ENCODE results near the gene SH2D4B.

Gene SH2D4B

DNA sequence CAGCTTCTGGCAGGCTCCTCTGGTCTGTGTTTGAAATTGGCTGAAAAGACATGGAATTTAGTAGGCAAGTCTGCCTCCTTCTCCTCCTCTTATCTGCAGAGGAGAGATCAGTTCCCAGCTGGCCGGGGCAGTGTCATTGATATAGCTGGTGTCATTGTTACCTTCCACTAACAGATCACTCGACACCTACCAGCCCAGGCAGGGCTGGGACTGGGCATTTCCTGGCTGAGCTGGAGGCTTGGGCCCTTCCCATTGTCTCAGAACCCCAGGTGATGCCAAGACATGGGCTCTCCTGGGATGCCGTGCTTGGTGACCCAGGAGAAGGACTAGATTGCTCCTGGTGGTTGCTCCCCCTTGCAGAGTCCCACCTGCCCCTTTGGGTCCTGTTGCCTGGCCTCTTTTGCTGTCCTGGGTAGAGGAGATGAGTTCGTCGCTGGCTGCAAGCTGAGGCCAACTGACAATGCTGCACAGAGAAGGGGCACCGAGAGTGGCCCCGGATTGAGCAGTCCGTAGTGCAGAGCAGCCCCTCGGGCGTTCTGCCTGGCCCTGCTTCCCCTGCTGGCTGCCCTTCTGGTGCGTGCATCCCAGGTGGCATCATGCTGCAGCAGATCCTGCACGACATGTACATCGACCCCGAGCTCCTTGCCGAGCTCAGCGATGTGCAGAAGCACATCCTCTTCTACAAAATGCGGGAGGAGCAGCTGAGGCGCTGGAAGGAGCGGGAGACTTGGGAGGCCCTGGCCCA, at the start of gene SH2D4B:
SH2D4B (plus strand) TSS at position 167 of the 745 bp plus-strand sequence; CDS start at position 597, 430 bp downstream.
- no peak within 1 kb of the TSS for H3K27ac ChIP-seq (ENCODE audit: poor library complexity, severe bottlenecking)
- H3K36me3 ChIP-seq (ENCODE audit: low read depth) = no peaks in the 10 kb centered on the region
- H3K9me3 ChIP-seq (ENCODE audit: severe bottlenecking) = no peaks in the 10 kb centered on the region
- H3K4me3 ChIP-seq (ENCODE audit: severe bottlenecking) = no peak within 1 kb of the TSS
- no peak for ATAC-seq (ENCODE audit: low read depth)
- no peak for DNase-seq (ENCODE audit: low spot score)
- peaks cover 21% of the 10 kb centered on the region for H3K4me1 ChIP-seq (ENCODE audit: insufficient read depth, poor library complexity, severe bottlenecking)
- H3K27me3 ChIP-seq (ENCODE audit: insufficient read depth, poor library complexity, severe bottlenecking) = no peaks in the 10 kb centered on the region
- TF ChIP-seq, protein P1, sequence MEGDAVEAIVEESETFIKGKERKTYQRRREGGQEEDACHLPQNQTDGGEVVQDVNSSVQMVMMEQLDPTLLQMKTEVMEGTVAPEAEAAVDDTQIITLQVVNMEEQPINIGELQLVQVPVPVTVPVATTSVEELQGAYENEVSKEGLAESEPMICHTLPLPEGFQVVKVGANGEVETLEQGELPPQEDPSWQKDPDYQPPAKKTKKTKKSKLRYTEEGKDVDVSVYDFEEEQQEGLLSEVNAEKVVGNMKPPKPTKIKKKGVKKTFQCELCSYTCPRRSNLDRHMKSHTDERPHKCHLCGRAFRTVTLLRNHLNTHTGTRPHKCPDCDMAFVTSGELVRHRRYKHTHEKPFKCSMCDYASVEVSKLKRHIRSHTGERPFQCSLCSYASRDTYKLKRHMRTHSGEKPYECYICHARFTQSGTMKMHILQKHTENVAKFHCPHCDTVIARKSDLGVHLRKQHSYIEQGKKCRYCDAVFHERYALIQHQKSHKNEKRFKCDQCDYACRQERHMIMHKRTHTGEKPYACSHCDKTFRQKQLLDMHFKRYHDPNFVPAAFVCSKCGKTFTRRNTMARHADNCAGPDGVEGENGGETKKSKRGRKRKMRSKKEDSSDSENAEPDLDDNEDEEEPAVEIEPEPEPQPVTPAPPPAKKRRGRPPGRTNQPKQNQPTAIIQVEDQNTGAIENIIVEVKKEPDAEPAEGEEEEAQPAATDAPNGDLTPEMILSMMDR (IDR thresholded peaks at IDR 0.05; ENCODE audit: poor library complexity, severe bottlenecking) = no peak

- no peaks in the 10 kb centered on the region for H3K27me3 ChIP-seq (ENCODE audit: insufficient read depth, poor library complexity, severe bottlenecking)
- DNase-seq (ENCODE audit: low spot score) (no peak), ATAC-seq (ENCODE audit: low read depth) (peak; percentile 32; the same call in 1 of the 3 replicates)
- no peaks in the 10 kb centered on the region for H3K9me3 ChIP-seq (ENCODE audit: severe bottlenecking)
- peaks cover 32% of the 10 kb centered on the region for H3K4me1 ChIP-seq (ENCODE audit: insufficient read depth, poor library complexity, severe bottlenecking)
- no peak overlapping the region for H3K4me3 ChIP-seq (ENCODE audit: severe bottlenecking)
- TF ChIP-seq, protein P1 (IDR thresholded peaks at IDR 0.05; ENCODE audit: poor library complexity, severe bottlenecking) = no peak
- H3K27ac ChIP-seq (ENCODE audit: poor library complexity, severe bottlenecking) = peak overlapping the region; percentile 33
- peaks cover 56% of the 10 kb centered on the region for H3K36me3 ChIP-seq (ENCODE audit: low read depth)
Observed at GRCh38 chr10:80488539-80489066, 49.1 kb upstream of the SH2D4B start.

DNA sequence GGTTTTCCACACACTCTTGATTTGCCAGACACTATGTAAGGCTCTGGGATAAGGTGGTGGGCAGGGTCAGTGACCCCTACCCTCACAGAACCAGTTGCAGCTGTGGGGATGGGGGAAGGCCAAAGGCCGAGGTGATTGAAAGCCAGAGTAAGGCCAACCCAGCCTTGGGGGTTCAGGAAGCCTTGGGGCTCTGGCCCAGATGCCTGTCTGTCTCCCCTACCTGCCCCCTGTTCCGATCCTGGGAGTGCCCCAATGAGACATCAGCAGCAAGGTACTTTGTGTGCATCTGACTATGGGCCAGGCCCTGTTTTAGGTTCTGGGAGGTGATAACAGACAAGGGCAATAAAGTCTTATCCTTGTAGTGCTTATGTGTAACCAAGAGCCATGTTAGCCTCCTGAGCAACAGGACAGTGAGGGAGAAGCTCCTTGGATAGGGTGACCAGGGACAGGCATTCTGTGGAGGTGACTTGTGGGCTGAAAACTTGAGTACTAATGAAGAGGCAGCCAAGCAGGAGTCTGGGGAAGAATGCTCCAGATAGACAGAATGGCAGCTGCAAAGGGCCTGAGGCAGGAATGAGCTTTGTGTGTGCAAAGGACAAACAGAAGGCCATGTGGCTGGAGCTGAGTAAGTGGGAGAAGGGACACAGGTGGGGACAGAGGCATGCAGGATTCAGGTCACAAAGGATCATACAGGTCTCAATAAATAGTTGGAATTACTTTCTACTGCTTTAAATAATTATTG, 48.2 kb upstream of the SH2D4B start:
- Histone ChIP-seq H3K27me3 (ENCODE audit: insufficient read depth, poor library complexity, severe bottlenecking) (no peaks in the 10 kb centered on the region), H3K36me3 (ENCODE audit: low read depth) (peaks cover 51% of the 10 kb centered on the region), H3K27ac (ENCODE audit: poor library complexity, severe bottlenecking) (no peak overlapping the region), H3K9me3 (ENCODE audit: severe bottlenecking) (no peaks in the 10 kb centered on the region), H3K4me3 (ENCODE audit: severe bottlenecking) (no peak overlapping the region), H3K4me1 (ENCODE audit: insufficient read depth, poor library complexity, severe bottlenecking) (peaks cover 32% of the 10 kb centered on the region)
- ATAC-seq (ENCODE audit: low read depth) (no peak), DNase-seq (ENCODE audit: low spot score) (no peak)
- TF ChIP-seq, protein P1 (IDR thresholded peaks at IDR 0.05; ENCODE audit: poor library complexity, severe bottlenecking) = no peak

DNA sequence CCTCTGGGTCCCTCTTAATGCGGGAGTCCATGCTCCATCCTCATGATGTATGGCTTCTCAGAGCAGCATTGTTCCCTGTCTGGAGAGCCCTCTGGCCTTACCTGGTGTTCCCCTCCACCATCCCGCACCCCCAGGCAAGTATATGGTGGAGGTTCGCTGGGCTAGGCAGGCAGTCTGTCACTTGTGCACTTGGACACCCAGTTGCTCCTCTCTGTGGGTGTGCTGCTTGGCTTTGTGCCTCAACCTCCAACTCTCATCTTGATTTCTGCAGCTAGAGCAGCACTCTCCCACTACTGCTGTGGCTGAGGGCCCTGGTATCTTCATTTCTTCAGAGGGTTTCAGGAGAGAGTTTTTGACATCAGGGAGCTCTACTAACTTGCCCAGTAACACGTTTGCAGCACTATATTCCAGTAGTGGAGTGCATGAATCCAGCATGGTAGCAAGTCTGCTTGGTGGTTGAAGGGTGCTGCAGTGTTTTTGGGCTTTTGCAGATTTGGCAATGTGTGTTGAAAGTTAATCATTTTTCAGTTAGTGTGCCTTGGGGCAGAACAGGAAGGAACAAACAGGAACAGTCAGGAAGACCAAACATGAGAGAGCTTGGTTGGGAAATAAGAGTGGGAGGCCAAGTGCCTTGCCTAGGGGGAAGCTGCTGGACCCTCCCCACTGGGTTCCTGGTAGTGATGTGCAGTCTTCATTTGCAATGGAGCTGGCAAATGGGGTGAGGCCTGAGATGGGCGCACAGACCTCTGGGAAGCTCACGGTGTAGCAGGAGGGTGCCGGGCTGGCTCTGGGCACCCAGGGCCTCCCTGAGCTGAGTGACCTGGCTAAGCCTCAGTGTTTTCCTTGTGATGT, 46.2 kb upstream of the SH2D4B start:
- Histone ChIP-seq H3K27me3 (ENCODE audit: insufficient read depth, poor library complexity, severe bottlenecking) (no peaks in the 10 kb centered on the region), H3K27ac (ENCODE audit: poor library complexity, severe bottlenecking) (peak overlapping the region; percentile 16), H3K36me3 (ENCODE audit: low read depth) (peaks cover 50% of the 10 kb centered on the region), H3K9me3 (ENCODE audit: severe bottlenecking) (no peaks in the 10 kb centered on the region), H3K4me1 (ENCODE audit: insufficient read depth, poor library complexity, severe bottlenecking) (peaks cover 35% of the 10 kb centered on the region), H3K4me3 (ENCODE audit: severe bottlenecking) (no peak overlapping the region)
- DNase-seq (ENCODE audit: low spot score) (no peak), ATAC-seq (ENCODE audit: low read depth) (no peak)
- TF ChIP-seq, protein P1 (IDR thresholded peaks at IDR 0.05; ENCODE audit: poor library complexity, severe bottlenecking) = no peak

All from RWPE2 (cell line).